HCT116 (cell line): ENCODE results near the gene LEFTY2. TPM values are rescaled to one million over a fixed set of nuclear protein-coding genes. Genes with fewer than 3 reads are reported as not detected.

ENCODE experiments used
- ATAC-seq: fragments of 200-7000 bp; cut with Tn5 transposase; 2 replicates; pipeline ENCODE4 v1.9.1; 2020; ENCODE audit warnings: mild to moderate bottlenecking, moderate library complexity
- BruUV-seq: library from RNA; stranded (reverse); fragments of 400-500 nt; replicated peaks from 2 replicates; lab custom pipeline; 2021; lab: Mats Ljungman, UMichigan
- CTCF ChIA-PET: fragments of 300-600 bp; sonication (Branson Sonifier 250); formaldehyde crosslinking; loops from one replicate; lab custom pipeline; 2021; ENCODE audit warnings: antibody characterized with exemption; lab: Charles Lee
- POLR2A ChIA-PET: fragments of 300-600, 350-600 bp; sonication (Branson Sonifier 250); formaldehyde crosslinking; loops from one replicate; lab custom pipeline; 2021; ENCODE audit warnings: antibody characterized with exemption; lab: Charles Lee
- RAD21 ChIA-PET, 2 experiments: fragments of 300-600 bp; sonication (Branson Sonifier 250); formaldehyde crosslinking; loops; one replicate each; lab custom pipeline; 2023; ENCODE audit warnings: low total read pairs in 2 of 2; ENCODE audit not compliant: uncharacterized antibody in 2 of 2, unreplicated experiment in 2 of 2, low non-redundant PET in 1 of 2; lab: Charles Lee
- DNase-seq: peaks from one replicate; pipeline ENCODE4 v3.0.0-alpha.2; 2010; ENCODE audit warnings: low read depth, low spot score
- H2AFZ ChIP-seq: fragments of 200-600 bp; shearing (Covaris generic), sonication (generic); 2 replicates; pipeline ENCODE4 v1.6.1; 2017; ENCODE audit warnings: low read depth, mixed run types, mixed read lengths, antibody characterized with exemption, low read length; ENCODE audit not compliant: poor library complexity, severe bottlenecking
- H3K27ac ChIP-seq: 2 replicates; pipeline ENCODE4 v1.5.1; 2012; ENCODE audit warnings: low read depth, low read length
- H3K27me3 ChIP-seq: fragments of 200-600 bp; sonication (generic); 2 replicates; pipeline ENCODE4 v1.6.1; 2016; ENCODE audit warnings: mixed run types, low read length, mixed read lengths; ENCODE audit not compliant: insufficient read depth
- H3K36me3 ChIP-seq, 2 experiments: fragments of 200-500 bp in 1 of 2; fragments of 200-600 bp in 1 of 2; sonication (Bioruptor generic) in 1 of 2; sonication (generic) in 1 of 2; 2 replicates each; pipeline versions ENCODE4 v1.5.1 to v1.6.1; 2014 to 2016; ENCODE audit warnings: low read length in 2 of 2, inconsistent platforms in 1 of 2, mixed read lengths in 1 of 2, mixed run types in 1 of 2; ENCODE audit not compliant: insufficient read depth in 2 of 2, control insufficient read depth in 1 of 2
- H3K4me1 ChIP-seq, 2 experiments: fragments of 200-600 bp in 1 of 2; sonication (generic) in 1 of 2; 2 replicates each; pipeline versions ENCODE4 v1.5.1 to v1.6.1; 2012 to 2017; ENCODE audit warnings: low read length in 2 of 2, inconsistent platforms in 1 of 2, mild to moderate bottlenecking in 1 of 2, mixed read lengths in 1 of 2, mixed run types in 1 of 2, moderate library complexity in 1 of 2; ENCODE audit not compliant: insufficient read depth in 2 of 2, control insufficient read depth in 1 of 2
- H3K4me2 ChIP-seq: fragments of 200-600 bp; sonication (generic); 2 replicates; pipeline ENCODE4 v1.6.1; 2017; ENCODE audit warnings: mixed run types, low read length, mixed read lengths
- H3K4me3 ChIP-seq, 2 experiments: fragments of 200-600 bp in 1 of 2; sonication (generic) in 1 of 2; replicated peaks in 1 of 2; 2 replicates each; pipeline ENCODE4 v1.5.1; 2011 to 2016; ENCODE audit warnings: low read length in 2 of 2, control low read depth in 1 of 2, low read depth in 1 of 2, mild to moderate bottlenecking in 1 of 2, mixed read lengths in 1 of 2, mixed run types in 1 of 2
- H3K79me2 ChIP-seq: fragments of 200-600 bp; sonication (generic); 2 replicates; pipeline ENCODE4 v1.6.1; 2017; ENCODE audit warnings: mild to moderate bottlenecking, mixed run types, low read length, moderate library complexity, mixed read lengths; ENCODE audit not compliant: insufficient read depth
- H3K9ac ChIP-seq: fragments of 200-600 bp; sonication (generic); 2 replicates; pipeline ENCODE4 v1.6.1; 2016; ENCODE audit warnings: low read length, mixed read lengths
- H3K9me2 ChIP-seq: fragments of 200-600 bp; sonication (generic), shearing (Covaris generic); 2 replicates; pipeline ENCODE4 v1.6.1; 2017; ENCODE audit warnings: mixed run types, mild to moderate bottlenecking, moderate library complexity; ENCODE audit not compliant: insufficient read depth
- H3K9me3 ChIP-seq, 2 experiments: fragments of 200-500 bp in 1 of 2; fragments of 200-600 bp in 1 of 2; sonication (Bioruptor generic) in 1 of 2; sonication (generic) in 1 of 2; 2 replicates each; pipeline ENCODE4 v1.6.1; 2014 to 2017; ENCODE audit warnings: low read length in 2 of 2, mixed read lengths in 2 of 2, inconsistent platforms in 1 of 2, low read depth in 1 of 2, mild to moderate bottlenecking in 1 of 2, mixed run types in 1 of 2, moderate library complexity in 1 of 2; ENCODE audit not compliant: control insufficient read depth in 1 of 2, insufficient read depth in 1 of 2
- H4K20me1 ChIP-seq: fragments of 200-600 bp; sonication (generic), shearing (Covaris generic); 2 replicates; pipeline ENCODE4 v1.6.1; 2017; ENCODE audit warnings: mixed run types, mild to moderate bottlenecking, moderate library complexity; ENCODE audit not compliant: insufficient read depth
- CTCF ChIP-seq, 3 experiments: fragments of 200-600 bp in 1 of 3; sonication (generic) in 1 of 3; IDR thresholded peaks in 2 of 3; conservative IDR thresholded peaks in 1 of 3; 2 replicates each; pipeline ENCODE4 v1.5.1; 2012 to 2017; ENCODE audit warnings: low read depth in 2 of 3, low read length in 2 of 3, antibody characterized with exemption in 1 of 3, borderline replicate concordance in 1 of 3, control low read depth in 1 of 3, mild to moderate bottlenecking in 1 of 3, mixed read lengths in 1 of 3, mixed run types in 1 of 3, moderate library complexity in 1 of 3; ENCODE audit not compliant: insufficient read depth in 1 of 3
- EZH2 ChIP-seq: fragments of 200-600 bp; sonication (generic); IDR thresholded peaks from 2 replicates; pipeline ENCODE4 v1.6.1; 2017; ENCODE audit warnings: antibody characterized with exemption, mixed run types
- EZH2phosphoT487 ChIP-seq: fragments of 200-600 bp; IDR thresholded peaks from 2 replicates; pipeline ENCODE4 v1.6.1; 2018; ENCODE audit warnings: antibody characterized with exemption, borderline replicate concordance
- REST ChIP-seq: IDR thresholded peaks from 2 replicates; pipeline ENCODE4 v1.6.1; 2012; ENCODE audit warnings: low read depth
- YY1 ChIP-seq: IDR thresholded peaks from 2 replicates; pipeline ENCODE4 v1.6.1; 2011; ENCODE audit warnings: low read length, low read depth, moderate library complexity, mild to moderate bottlenecking; ENCODE audit not compliant: insufficient replicate concordance; ENCODE audit errors: extremely low read depth
- ZBTB33 ChIP-seq: IDR thresholded peaks from 2 replicates; pipeline ENCODE4 v1.6.1; 2011; ENCODE audit warnings: mild to moderate bottlenecking, low read length, moderate library complexity; ENCODE audit not compliant: insufficient replicate concordance; ENCODE audit errors: extremely low read depth
- intact Hi-C: fragments of 100-400 bp; cut with micrococcal nuclease; formaldehyde crosslinking; loops from 2 replicates; pipeline ENCODE4 v1.10.0; 2022
- total RNA-seq: library from RNA; stranded (reverse); gene quantifications from one replicate; pipeline ENCODE4 v1.2.1, GENCODE V29; 2021; ENCODE audit not compliant: unreplicated experiment

Gene LEFTY2
- total RNA-seq, 1 experiment from 2014 or later = not detected

- Histone ChIP-seq H3K9me2 (no peaks in the 10 kb centered on the region), H2AFZ (no peak overlapping the region)
- no peak for TF ChIP-seq REST
- no peak for TF ChIP-seq EZH2phosphoT487
- no peak for TF ChIP-seq EZH2
- no peak for TF ChIP-seq ZBTB33
- TF ChIP-seq YY1 = no peak
- TF ChIP-seq CTCF (IDR thresholded peaks at IDR 0.05 in 2 of 3, conservative IDR thresholded peaks at IDR 0.05 in 1 of 3; ENCODE audit: borderline replicate concordance in 1 of 3, insufficient read depth in 1 of 3, low read depth in 2 of 3, low read length in 2 of 3) = no peak
- TF ChIP-seq, all 23 proteins: peak for 0
- Histone ChIP-seq H3K27ac (no peak overlapping the region), H3K36me3 (no peaks in the 10 kb centered on the region), H3K79me2 (no peaks in the 10 kb centered on the region), H3K4me3 (no peak overlapping the region), H3K4me2 (no peak overlapping the region), H3K9me3 (no peaks in the 10 kb centered on the region), H3K4me1 (no peaks in the 10 kb centered on the region), H3K27me3 (no peaks in the 10 kb centered on the region), H4K20me1 (no peaks in the 10 kb centered on the region), H3K9ac (no peak overlapping the region)
- CTCF ChIA-PET = no interaction called here
- intact Hi-C loops = no loop called here
- no TSS peak for BruUV-seq
- POLR2A ChIA-PET = no interaction called here
- no peak for ATAC-seq
- RAD21 ChIA-PET = no interaction called here
- DNase-seq = no peak
Measured at GRCh38 chr1:225944951-225945350, 3.9 kb upstream of the LEFTY2 start.
